Adrenal gland (tissue), 12 donors: ENCODE results near the gene ACTR8. TPM values are rescaled to one million over a fixed set of nuclear protein-coding genes. Genes with fewer than 3 reads are reported as not detected.
A peak's percentile ranks its signal among the peaks of the same experiment; 100 is the strongest.

Source experiments
- DNase-seq, 7 donors: peaks; one replicate each; pipeline ENCODE4 v3.0.0-alpha.2; 2019 to 2020
- H3K27ac ChIP-seq, 5 donors: fragments of 200-600 bp; sonication (generic) in 4 of 5; 1 replicate in 3 of 5; 2 replicates in 2 of 5; pipeline versions ENCODE4 v1.5.1 to v1.8.0; 2016 to 2020; ENCODE audit warnings: mild to moderate bottlenecking in 1 of 5
- H3K27me3 ChIP-seq: fragments of 200-600 bp; 2 replicates; pipeline ENCODE4 v1.8.0; 2021
- H3K36me3 ChIP-seq, 2 donors: fragments of 200-600 bp; replicated peaks in 1 of 2; 1 replicate in 1 of 2; 2 replicates in 1 of 2; pipeline versions ENCODE4 v1.5.1 to v1.8.0; 2018 to 2022
- H3K4me1 ChIP-seq, 2 donors: fragments of 200-600 bp; replicated peaks in 1 of 2; 1 replicate in 1 of 2; 2 replicates in 1 of 2; pipeline versions ENCODE4 v1.5.1 to v1.8.0; 2018 to 2021
- H3K4me3 ChIP-seq, 4 donors: fragments of 200-600 bp; sonication (generic) in 3 of 4; one replicate each; pipeline ENCODE4 v1.5.1; 2016 to 2018
- H3K9me3 ChIP-seq, 3 donors: fragments of 200-600 bp; sonication (generic) in 1 of 3; replicated peaks in 1 of 3; 1 replicate in 2 of 3; 2 replicates in 1 of 3; pipeline versions ENCODE4 v1.5.1 to v1.8.0; 2016 to 2021
- POLR2A ChIP-seq, 2 donors: fragments of 450-650 bp; IDR thresholded peaks; one replicate each; pipeline ENCODE4 v1.6.1; 2017; ENCODE audit warnings: antibody characterized with exemption in 2 of 2, mild to moderate bottlenecking in 2 of 2, moderate library complexity in 1 of 2
- WGBS, 4 donors: extraction: QIAGEN DNeasy Blood & Tissue Kit in 2 of 4; methylation state at CpG; one replicate each; pipeline versions ENCODE4 v1.1.5 to v1.1.7; 2013 to 2017; 5-methylcytosine and 5-hydroxymethylcytosine counted together
- intact Hi-C, 2 donors: fragments of 100-400 bp; cut with DNase I; formaldehyde crosslinking; loops; one replicate each; pipeline versions ENCODE4 v1.14.1 to v1.15.0; 2022 to 2023
- polyA plus RNA-seq, 3 donors: library from polyadenylated mRNA; stranded (reverse); fragments of 200-250 nt in 2 of 3; fragments of 350-450 nt in 1 of 3; fragmentation: Illumina TruSeq in 1 of 3; extraction: RNeasy Lipid Tissue Mini Kit (QIAGEN cat#74804) in 1 of 3; gene quantifications; one replicate each; pipeline ENCODE4 v1.2.3, GENCODE V29; 2013 to 2014
- total RNA-seq, 9 donors: library from RNA; depleted of rRNA in 4 of 9; stranded (reverse); fragments of >200 nt in 4 of 9; fragments of 120-200 nt in 1 of 9; fragmentation: NEBNext Ultra II Directional in 1 of 9; extraction: Animal tissue kit (Norgen Biotek cat#: 25700) in 1 of 9; gene quantifications; one replicate each; pipeline versions ENCODE4 v1.1.0 to v1.2.4, GENCODE V29; 2013 to 2023
- TF ChIP-seq, protein P1 (sequence below), 6 experiments: fragments of 450-650 bp in 4 of 6; fragments of 200-600 bp in 2 of 6; sonication (generic) in 1 of 6; IDR thresholded peaks; 1 replicate in 5 of 6; 2 replicates in 1 of 6; pipeline versions ENCODE4 v1.5.1 to v1.8.0; 2016 to 2021; ENCODE audit warnings: antibody characterized with exemption in 6 of 6, mild to moderate bottlenecking in 2 of 6, moderate library complexity in 1 of 6
- donor health status: healthy with polysubstance abuse.
- donor health status: Bipolar disorder and iron deficiency.
- donor health status: DM: yes; HTN: yes; CAD: no.
- donor health status: DM: no; HTN: no; CAD: no.
- donor health status: DM: no; HTN: no; CAD: no.
- donor health status: DM: yes; HTN: yes; CAD: no.

Gene ACTR8
- total and polyA plus RNA-seq, 12 donors: 5.8 to 42.2 (median 21.1) TPM

DNA sequence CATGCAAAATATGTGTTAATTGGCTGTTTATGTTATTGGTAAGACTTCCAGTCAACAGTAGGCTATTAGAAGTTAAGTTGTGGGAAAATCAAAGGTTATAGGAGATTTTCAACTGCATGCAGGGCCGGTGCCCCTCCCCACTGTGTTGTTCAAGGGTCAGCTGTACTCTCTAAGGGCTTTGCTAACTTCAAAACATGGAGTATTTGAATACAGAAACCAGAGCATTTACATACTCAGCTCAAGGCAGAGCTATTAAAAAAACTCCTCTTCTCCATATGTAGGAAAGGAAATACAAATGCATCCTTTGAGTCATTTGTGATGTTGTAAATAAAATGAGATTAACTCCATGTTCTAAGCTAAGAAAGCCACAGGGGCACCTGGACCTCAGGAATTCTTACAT is 18.8 kb downstream of the ACTR8 start:
- no peaks in the 10 kb centered on the region for H3K9me3 ChIP-seq
- H3K27ac ChIP-seq: no peak overlapping the region
- no peaks in the 10 kb centered on the region for H3K4me1 ChIP-seq
- DNase-seq: no peak
- H3K27me3 ChIP-seq: no peaks in the 10 kb centered on the region
- H3K36me3 ChIP-seq: peaks cover 0 to 42% of the 10 kb centered on the region in 2 donors
- TF ChIP-seq, protein P1, sequence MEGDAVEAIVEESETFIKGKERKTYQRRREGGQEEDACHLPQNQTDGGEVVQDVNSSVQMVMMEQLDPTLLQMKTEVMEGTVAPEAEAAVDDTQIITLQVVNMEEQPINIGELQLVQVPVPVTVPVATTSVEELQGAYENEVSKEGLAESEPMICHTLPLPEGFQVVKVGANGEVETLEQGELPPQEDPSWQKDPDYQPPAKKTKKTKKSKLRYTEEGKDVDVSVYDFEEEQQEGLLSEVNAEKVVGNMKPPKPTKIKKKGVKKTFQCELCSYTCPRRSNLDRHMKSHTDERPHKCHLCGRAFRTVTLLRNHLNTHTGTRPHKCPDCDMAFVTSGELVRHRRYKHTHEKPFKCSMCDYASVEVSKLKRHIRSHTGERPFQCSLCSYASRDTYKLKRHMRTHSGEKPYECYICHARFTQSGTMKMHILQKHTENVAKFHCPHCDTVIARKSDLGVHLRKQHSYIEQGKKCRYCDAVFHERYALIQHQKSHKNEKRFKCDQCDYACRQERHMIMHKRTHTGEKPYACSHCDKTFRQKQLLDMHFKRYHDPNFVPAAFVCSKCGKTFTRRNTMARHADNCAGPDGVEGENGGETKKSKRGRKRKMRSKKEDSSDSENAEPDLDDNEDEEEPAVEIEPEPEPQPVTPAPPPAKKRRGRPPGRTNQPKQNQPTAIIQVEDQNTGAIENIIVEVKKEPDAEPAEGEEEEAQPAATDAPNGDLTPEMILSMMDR (IDR thresholded peaks at IDR 0.05): no peak
- TF ChIP-seq POLR2A (IDR thresholded peaks at IDR 0.05): no peak
- intact Hi-C loops: no loop called here
- no peak overlapping the region for H3K4me3 ChIP-seq
- WGBS, 4 donors: 87 to 98% (median 95%) methylated on average over 1 of the region's 1 CpG

DNA sequence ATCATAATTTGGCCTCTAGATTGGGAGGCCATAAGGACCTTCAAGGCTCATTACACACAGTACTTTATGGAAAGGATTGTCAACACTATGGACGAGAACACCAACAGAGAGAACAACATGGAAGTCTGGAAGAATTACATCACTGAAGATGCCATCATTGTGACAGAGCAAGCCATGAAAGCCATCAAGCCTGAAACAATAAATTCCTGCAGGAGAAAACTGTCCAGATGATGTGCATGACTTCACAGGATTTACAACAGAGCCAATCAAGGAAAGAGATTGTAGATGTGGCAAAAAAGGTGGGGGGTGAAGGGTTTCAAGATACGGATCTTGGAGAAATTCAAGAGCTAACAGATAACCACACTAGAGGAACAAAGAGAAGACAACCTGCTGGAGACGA is 19.7 kb downstream of the ACTR8 start:
- DNase-seq: no peak
- intact Hi-C loops: no loop called here
- Histone ChIP-seq H3K4me3 (no peak overlapping the region), H3K27me3 (no peaks in the 10 kb centered on the region), H3K27ac (no peak overlapping the region), H3K36me3 (peaks cover 0 to 38% of the 10 kb centered on the region in 2 donors), H3K4me1 (no peaks in the 10 kb centered on the region), H3K9me3 (no peaks in the 10 kb centered on the region)
- TF ChIP-seq, protein P1 (IDR thresholded peaks at IDR 0.05): no peak
- TF ChIP-seq POLR2A (IDR thresholded peaks at IDR 0.05): no peak
- 91 to 97% (median 94%) methylated on average over 3 of the region's 3 CpGs for WGBS, 4 donors

DNA sequence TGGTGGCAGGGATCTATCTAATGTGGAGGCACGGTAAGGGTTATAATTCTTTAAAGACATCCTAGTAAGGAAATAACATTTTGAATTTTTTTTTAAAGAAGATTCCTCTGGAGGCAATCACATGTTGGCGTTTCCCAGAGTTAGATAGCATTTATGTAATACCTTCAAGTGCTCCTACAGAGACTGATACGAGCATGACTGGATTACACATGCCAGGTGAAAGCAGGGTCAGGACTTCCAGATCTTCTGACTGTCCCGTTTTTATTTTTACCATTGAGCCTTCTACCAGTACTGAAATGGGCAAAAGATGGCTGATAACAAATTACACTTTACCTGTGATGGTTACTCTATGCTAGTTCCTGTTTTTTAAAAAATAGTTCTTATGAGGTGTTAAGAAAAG is 21.8 kb downstream of the ACTR8 start:
- peaks cover 0 to 36% of the 10 kb centered on the region in 2 donors for H3K36me3 ChIP-seq
- TF ChIP-seq, protein P1 (IDR thresholded peaks at IDR 0.05): no peak
- TF ChIP-seq POLR2A (IDR thresholded peaks at IDR 0.05): no peak

DNA sequence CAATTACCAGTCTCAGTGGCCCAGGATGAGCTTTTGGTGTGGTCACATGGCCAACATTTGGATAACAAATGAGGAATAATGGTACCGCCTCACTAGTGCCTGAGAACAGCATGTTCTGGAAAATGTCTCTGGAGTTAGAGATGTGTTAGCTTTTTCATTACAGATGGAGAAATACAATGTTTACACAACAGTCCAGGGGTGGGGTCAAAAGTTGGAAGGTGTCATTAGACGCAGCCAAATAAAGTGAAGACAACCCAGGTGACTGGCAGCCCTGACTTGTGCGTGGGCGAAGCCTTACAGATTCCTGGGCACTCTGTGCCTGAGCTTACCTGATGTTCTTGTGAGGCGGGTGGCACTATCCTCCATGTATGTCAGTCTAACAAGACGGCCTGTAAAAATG is 22.8 kb downstream of the ACTR8 start:
- H3K36me3 ChIP-seq: peaks cover 0 to 25% of the 10 kb centered on the region in 2 donors
- WGBS, 4 donors: 91 to 96% (median 94%) methylated on average over 6 of the region's 6 CpGs
- no peak for TF ChIP-seq POLR2A (IDR thresholded peaks at IDR 0.05)
- TF ChIP-seq, protein P1 (IDR thresholded peaks at IDR 0.05): no peak
- H3K27me3 ChIP-seq: no peaks in the 10 kb centered on the region
- no peaks in the 10 kb centered on the region for H3K9me3 ChIP-seq
- peak in 1 of 7 donors; percentile 21 for DNase-seq
- H3K4me1 ChIP-seq: no peaks in the 10 kb centered on the region
- H3K27ac ChIP-seq: no peak overlapping the region
- intact Hi-C loops: no loop called here
- no peak overlapping the region for H3K4me3 ChIP-seq

More for the DNA sequence above, 21.8 kb downstream of the ACTR8 start:
- Histone ChIP-seq H3K27me3 (no peaks in the 10 kb centered on the region), H3K4me3 (no peak overlapping the region), H3K4me1 (no peaks in the 10 kb centered on the region), H3K27ac (no peak overlapping the region), H3K9me3 (no peaks in the 10 kb centered on the region)
- WGBS, 4 donors: 77 to 92% (median 86%) methylated on average over 4 of the region's 4 CpGs
- intact Hi-C loops: no loop called here
- DNase-seq: no peak
